ENCODE measurements around the gene LPO.

Gene LPO

DNA sequence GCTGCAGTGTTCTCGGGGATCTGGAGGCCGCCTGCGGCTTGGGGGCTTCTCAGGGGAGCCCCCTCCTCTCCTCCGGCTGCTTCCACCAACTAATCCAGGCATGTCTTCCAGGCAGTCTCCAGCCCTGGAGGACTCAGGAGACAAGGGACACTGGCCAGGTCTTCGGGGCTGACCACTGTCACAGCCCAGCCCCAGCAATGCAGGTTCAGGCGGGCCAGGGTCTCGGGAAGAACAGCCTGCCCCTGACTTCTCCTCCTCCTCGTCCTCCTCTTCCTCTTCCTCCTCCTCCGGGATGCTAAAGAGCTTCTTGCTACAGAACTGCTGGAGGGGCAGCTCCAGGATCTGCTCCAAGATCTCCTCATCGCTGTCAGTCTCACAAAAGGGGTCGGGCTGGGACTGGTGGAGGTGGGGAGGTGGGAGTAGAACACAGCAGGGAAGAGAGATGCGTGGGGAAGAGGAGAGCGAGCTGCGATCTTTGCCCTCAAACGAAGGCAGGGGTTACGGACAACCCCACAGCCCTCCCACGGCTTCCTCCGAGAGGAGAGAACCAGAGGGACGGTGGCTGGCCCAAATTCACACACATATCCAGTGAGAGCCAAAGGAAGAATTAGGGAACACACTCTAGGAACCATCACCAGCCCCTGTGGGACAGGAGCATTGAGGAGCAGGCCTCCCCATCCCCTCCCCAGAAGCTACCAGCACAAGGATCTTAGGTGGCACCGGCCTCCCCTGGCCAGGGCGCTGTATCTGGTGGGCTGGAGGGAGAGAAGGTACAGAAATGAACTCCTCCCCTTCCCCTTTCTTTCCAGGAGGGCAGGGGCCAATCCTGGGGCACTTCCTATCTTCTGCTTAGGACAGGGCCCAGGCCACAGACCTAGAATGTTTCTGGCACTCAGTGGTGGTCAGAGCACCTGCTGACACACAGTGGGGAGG is 70.9 kb downstream of the LPO start:
- no peak for DNase-seq (ENCODE audit: low read depth)
- TF ChIP-seq, protein P1, sequence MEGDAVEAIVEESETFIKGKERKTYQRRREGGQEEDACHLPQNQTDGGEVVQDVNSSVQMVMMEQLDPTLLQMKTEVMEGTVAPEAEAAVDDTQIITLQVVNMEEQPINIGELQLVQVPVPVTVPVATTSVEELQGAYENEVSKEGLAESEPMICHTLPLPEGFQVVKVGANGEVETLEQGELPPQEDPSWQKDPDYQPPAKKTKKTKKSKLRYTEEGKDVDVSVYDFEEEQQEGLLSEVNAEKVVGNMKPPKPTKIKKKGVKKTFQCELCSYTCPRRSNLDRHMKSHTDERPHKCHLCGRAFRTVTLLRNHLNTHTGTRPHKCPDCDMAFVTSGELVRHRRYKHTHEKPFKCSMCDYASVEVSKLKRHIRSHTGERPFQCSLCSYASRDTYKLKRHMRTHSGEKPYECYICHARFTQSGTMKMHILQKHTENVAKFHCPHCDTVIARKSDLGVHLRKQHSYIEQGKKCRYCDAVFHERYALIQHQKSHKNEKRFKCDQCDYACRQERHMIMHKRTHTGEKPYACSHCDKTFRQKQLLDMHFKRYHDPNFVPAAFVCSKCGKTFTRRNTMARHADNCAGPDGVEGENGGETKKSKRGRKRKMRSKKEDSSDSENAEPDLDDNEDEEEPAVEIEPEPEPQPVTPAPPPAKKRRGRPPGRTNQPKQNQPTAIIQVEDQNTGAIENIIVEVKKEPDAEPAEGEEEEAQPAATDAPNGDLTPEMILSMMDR (IDR thresholded peaks at IDR 0.05; ENCODE audit: control insufficient read depth, insufficient read depth, low read depth, low read length, missing control alignments), result no peak
- H3K4me3 ChIP-seq (ENCODE audit: control insufficient read depth, low read depth, low read length), result no peak overlapping the region

DNA sequence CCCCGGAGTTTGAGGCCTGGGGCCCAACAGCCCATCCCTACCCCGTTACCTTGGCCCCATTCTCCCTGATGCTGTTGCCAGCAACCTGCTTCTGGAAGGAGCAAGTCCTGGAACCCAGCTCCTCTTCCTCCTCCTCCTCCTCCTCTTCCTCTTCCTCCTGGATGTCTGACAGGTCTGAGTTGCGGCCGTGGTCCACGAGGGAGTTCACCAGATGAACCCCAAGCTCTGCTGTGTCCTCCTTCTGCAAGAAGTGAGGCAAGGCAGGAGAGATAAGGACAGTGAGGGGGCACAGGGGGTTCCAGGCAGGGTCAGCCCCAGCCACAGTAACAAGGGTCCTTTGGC is 71.5 kb downstream of the LPO start:
- TF ChIP-seq, protein P1 (IDR thresholded peaks at IDR 0.05; ENCODE audit: control insufficient read depth, insufficient read depth, low read depth, low read length, missing control alignments), result no peak
- no peak for DNase-seq (ENCODE audit: low read depth)
- no peak overlapping the region for H3K4me3 ChIP-seq (ENCODE audit: control insufficient read depth, low read depth, low read length)

DNA sequence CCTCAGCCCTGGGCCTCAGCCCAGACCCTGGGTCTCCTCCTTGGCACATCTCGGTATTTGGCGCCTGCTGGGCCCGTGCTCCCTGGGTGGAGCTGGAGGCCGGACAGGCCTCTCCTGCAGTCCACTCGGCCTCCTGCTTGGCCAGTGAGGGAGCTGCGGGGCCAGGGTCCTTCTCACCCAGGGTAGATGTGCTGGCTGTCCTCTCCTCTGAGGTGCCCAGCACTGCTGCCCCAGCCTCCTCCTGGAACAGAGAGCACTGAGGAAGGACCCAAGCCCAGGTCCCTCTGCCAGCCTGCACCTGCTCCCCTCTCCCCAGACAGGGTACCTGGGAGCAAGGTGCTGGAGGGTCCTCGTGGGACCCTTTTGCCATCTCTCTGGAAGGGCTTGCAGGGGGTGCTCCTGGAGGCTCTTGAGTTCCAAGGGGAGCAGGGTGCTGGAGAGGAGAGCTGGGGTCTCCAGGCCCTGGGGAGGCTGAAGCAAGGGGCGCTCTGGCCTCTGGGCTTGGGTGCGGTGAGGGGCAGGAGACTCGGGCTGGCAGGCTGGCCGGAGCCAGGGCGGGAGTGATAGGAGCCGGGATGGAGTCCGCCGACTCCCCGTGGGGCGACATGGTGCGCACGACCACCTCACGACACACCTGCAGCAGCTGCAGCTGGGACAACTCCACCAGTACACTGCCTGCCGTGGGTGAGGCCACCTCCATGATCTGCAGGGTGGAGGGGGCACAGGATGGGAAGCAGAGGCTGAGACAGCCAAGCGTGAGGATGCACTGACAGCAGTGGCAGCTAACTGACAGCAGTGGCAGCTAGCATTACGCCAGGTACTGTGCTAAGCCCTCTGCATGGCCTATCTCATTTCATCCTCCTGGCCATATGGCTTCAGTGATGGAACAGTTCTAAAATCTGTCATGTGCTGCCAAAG is 72.4 kb downstream of the LPO start:
- TF ChIP-seq, protein P1 (IDR thresholded peaks at IDR 0.05; ENCODE audit: control insufficient read depth, insufficient read depth, low read depth, low read length, missing control alignments), result no peak
- no peak overlapping the region for H3K4me3 ChIP-seq (ENCODE audit: control insufficient read depth, low read depth, low read length)
- DNase-seq (ENCODE audit: low read depth), result no peak

DNA sequence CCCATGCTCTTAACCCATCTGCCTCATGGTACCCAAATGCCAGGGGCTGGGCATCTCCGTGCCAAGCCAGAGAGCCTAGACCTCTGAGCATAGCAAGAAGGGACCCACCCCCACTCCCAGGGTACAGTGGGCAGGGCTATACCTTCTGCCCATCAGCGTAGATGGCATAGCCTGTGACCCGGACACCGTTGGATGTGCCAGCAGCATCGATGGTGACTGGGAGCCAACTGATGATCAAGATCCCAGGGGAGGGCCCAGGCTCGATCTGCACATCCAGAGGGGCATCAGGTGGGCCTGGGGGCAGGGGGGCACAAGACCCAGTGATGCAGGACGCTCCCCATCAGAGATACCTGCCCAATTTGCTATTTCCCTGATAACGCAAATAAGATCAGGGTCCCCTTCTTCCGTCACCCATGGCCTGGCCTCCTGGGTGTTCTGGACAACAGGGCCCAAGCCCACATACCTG is 73.1 kb downstream of the LPO start:
- DNase-seq (ENCODE audit: low read depth), result no peak
- TF ChIP-seq, protein P1 (IDR thresholded peaks at IDR 0.05; ENCODE audit: control insufficient read depth, insufficient read depth, low read depth, low read length, missing control alignments), result no peak
- no peak overlapping the region for H3K4me3 ChIP-seq (ENCODE audit: control insufficient read depth, low read depth, low read length)

DNA sequence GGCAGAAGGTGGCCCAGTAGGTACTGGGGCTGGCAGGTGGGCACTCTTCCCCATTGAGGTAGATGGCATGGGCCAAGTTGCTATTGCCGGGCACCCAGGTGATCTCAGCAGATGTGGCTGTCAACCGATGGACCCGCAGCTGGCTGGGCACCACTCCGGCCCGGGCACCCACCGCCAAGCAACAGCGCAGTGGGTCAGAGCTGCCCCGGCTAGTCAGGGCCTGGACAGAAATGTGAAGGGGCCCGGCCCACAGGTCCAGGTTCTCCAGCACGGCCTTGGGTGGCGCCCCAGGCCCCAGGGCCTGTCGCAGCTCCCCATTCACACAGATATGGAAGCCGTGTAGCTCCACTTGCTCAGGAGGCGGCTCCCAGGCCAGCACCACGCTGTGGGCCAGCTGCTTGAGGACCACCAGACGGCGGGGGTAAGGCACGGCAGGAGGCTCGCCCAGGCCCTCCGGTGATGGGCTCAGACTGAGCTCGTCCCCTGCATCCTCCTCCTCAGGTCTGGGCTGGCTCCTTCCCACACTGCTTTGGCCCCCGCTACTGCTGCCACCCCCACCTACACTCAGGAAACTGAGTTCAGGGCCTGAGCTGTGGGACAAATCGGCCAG is 73.7 kb downstream of the LPO start:
- no peak for DNase-seq (ENCODE audit: low read depth)
- H3K4me3 ChIP-seq (ENCODE audit: control insufficient read depth, low read depth, low read length), result no peak overlapping the region
- TF ChIP-seq, protein P1 (IDR thresholded peaks at IDR 0.05; ENCODE audit: control insufficient read depth, insufficient read depth, low read depth, low read length, missing control alignments), result no peak

DNA sequence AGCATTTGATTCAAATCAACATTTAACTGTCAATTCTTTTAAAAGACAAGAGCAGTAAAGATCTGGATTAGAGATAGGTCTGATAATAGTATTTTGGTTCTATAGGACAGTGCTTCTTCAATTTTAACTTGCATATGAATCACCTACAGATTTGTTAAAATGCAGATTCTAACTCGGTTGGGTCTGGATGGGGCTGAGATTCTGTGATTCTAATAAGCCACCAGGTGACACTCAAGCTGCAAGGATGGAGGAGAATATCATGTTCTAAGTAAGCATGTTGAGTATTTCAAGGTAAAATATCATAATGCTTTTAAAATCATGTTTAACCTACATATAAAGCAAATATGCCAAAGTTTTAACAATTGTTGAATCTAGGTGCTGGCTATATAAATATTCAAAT is 74.4 kb downstream of the LPO start:
- no peak overlapping the region for H3K4me3 ChIP-seq (ENCODE audit: control insufficient read depth, low read depth, low read length)
- TF ChIP-seq, protein P1 (IDR thresholded peaks at IDR 0.05; ENCODE audit: control insufficient read depth, insufficient read depth, low read depth, low read length, missing control alignments), result no peak
- no peak for DNase-seq (ENCODE audit: low read depth)

Measured in AG09309 (cell line).